8988T (cell line): ENCODE data around the gene RNU1-4.
"Not testable (repeated sequence)": the region's sequence is repeated elsewhere in the genome, so short reads cannot be mapped to it uniquely, and the experiment has no call there.

Experiments
- DNase-seq: peaks from one replicate; pipeline ENCODE4 v3.0.0; 2011

RNU1-4 gene

GRCh38 chr1:16709659-16710087 is 30.6 kb upstream of the RNU1-4 start:
- DNase-seq = not testable (repeated sequence)

GRCh38 chr1:16710618-16711017 is 29.7 kb upstream of the RNU1-4 start:
- not testable (repeated sequence) for DNase-seq

GRCh38 chr1:16712131-16712530 is 28.2 kb upstream of the RNU1-4 start:
- not testable (repeated sequence) for DNase-seq

- DNase-seq = not testable (repeated sequence)
Observed at GRCh38 chr1:16712582-16712981, 27.7 kb upstream of the RNU1-4 start.

- DNase-seq = not testable (repeated sequence)
Observed at GRCh38 chr1:16712984-16713383, 27.3 kb upstream of the RNU1-4 start.

- DNase-seq = not testable (repeated sequence)
Observed at GRCh38 chr1:16713480-16713879, 26.8 kb upstream of the RNU1-4 start.

- no peak for DNase-seq
Observed at GRCh38 chr1:16716691-16717335, 23.5 kb upstream of the RNU1-4 start.

GRCh38 chr1:16717336-16718098 is 22.8 kb upstream of the RNU1-4 start:
- no peak for DNase-seq

- not testable (repeated sequence) for DNase-seq
Observed at GRCh38 chr1:16718099-16718907, 22.0 kb upstream of the RNU1-4 start.

- no peak for DNase-seq
Observed at GRCh38 chr1:16718908-16719533, 21.3 kb upstream of the RNU1-4 start.

- no peak for DNase-seq
Observed at GRCh38 chr1:16719571-16720350, 20.6 kb upstream of the RNU1-4 start.

GRCh38 chr1:16720351-16721223 is 19.7 kb upstream of the RNU1-4 start:
- no peak for DNase-seq

GRCh38 chr1:16721871-16722641 is 18.3 kb upstream of the RNU1-4 start:
- no peak for DNase-seq

- DNase-seq = no peak
Observed at GRCh38 chr1:16724718-16725438, 15.4 kb upstream of the RNU1-4 start.

- not testable (repeated sequence) for DNase-seq
Observed at GRCh38 chr1:16725439-16726245, 14.7 kb upstream of the RNU1-4 start.

GRCh38 chr1:16727190-16728111 is 12.9 kb upstream of the RNU1-4 start:
- DNase-seq = no peak

GRCh38 chr1:16728243-16728949 is 11.9 kb upstream of the RNU1-4 start:
- not testable (repeated sequence) for DNase-seq
